ENCODE results near the gene IRF3.
"Not testable (repeated sequence)": the region's sequence is repeated elsewhere in the genome, so short reads cannot be mapped to it uniquely, and the experiment has no call there.

The IRF3 gene

GRCh38 chr19:49624967-49625910 is 40.4 kb downstream of the IRF3 start:
- DNase-seq (ENCODE audit: low read depth in 2 of 2), result no peak

- DNase-seq (ENCODE audit: low read depth in 2 of 2), result not testable (repeated sequence)
These were observed 47.8 kb downstream of the IRF3 start for GRCh38 chr19:49617860-49618259.

DNA sequence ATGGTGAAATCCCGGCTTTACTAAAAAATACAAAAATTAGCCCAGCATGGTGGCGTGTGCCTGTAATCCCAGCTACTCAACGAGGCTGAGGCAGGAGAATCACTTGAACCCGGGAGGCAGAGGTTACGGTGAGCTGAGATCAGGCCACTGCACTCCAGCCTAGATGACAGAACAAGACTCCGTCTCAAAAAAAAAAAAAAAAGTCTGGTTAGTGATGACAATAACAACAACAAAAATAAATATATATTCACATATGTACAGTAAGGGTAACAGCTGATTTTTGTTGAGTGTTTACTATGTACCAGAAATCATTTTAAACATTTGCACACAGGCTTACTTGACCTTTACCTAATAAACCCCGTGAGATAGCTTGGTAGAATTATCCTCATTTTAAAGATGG is 48.7 kb downstream of the IRF3 start:
- no peak for DNase-seq (ENCODE audit: low read depth in 2 of 2)

DNA sequence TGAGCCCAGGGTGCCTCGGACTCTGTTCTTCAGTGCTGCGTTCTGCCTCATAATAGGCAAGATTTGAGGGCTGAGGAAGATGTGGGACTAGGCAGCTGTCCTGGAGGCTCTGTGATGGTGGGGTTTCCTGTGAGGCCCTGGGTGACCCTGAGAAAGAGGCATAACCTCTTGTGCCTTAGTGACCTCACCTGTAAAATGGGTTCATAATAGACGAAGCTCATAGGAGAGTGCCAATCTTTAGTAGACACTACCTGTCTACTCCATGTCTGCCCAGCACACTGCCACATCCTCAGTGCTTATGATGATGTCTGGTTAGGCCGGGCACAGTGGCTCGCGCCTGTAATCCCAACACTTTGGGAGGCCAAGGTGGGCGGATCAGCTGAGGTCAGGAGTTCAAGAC is 49.1 kb downstream of the IRF3 start:
- DNase-seq (ENCODE audit: low read depth in 2 of 2), result no peak

DNA sequence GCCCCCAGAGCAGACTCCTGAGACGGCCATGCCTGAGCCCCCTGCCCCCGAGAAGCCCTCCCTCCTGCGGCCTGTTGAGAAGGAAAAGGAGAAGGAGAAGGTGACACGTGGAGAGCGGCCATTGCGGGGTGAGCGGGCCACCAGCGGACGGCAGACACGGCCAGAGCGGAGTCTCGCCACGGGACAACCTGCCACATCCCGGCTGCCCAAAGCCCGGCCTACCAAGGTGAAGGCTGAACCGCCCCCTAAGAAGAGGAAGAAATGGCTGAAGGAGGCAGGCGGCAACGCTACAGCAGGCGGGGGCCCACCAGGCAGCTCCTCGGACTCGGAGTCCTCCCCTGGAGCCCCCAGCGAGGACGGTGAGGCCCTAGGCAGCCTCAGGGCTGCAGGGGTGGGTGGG is 49.8 kb downstream of the IRF3 start:
- DNase-seq (ENCODE audit: low read depth in 2 of 2), result no peak

DNA sequence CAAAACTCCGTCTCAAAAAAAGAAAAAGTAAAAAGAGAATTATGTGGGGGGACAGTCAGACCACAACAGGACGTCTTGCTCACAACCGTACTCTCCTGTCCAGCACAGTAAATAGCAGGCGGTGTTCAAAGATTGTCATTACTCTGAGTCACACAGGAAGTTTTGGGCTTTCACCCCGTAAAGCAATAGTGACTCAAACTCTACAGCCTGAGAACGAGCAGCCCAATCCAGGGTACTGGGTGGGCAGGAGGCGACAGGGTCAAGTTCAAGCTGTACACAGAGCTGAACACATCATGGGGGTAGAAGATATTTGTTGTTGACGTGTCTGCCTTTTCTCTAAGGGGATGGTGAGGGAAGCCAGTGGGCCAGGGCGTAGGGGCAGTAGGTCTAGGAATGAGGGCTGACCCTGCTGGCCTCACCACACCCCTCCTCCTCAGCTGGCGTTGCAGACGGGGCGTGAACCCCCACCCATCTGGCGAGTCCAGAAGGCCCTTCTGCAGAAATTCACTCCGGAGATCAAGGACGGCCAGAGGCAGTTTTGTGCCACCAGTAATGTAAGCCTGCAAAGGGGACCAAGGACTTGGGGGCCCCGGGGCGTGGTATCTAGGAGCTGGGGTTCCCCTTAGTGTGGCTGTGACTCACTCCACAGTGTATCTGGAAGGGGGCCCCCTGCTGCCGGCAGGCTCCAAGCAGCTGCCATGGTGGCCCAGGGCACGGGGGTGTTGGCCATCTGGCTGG is 51.4 kb downstream of the IRF3 start:
- no peak for DNase-seq (ENCODE audit: low read depth in 2 of 2)

DNA sequence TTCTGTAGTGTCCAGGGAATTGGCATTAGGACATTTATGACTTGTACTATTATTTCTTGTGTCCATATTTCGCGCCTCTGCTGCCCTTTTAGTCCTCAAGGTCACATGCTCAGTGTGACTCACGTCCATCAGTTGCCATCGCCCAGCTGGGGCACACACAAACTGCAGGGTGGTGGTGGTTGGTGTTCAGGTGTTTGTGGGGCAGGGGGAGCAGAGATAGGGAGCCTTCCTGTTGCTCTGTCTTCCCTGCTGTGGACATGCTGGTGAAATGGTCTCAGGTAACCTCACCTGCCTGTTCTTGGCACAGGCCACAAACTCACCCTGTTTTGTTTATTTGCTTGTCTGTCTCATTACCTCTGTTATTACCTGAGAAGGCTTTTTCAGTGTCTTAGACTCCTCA is 52.3 kb downstream of the IRF3 start:
- no peak for DNase-seq (ENCODE audit: low read depth in 2 of 2)
